ENCODE results near the gene COL27A1. TPM values are rescaled to one million over a fixed set of nuclear protein-coding genes. Genes with fewer than 3 reads are reported as not detected.

Gene COL27A1
- polyA plus RNA-seq, 2 of the 4 experiments (the other 2 are of a cell fraction): 6.9 to 20.6 TPM

- TF ChIP-seq REST (IDR thresholded peaks at IDR 0.05): no peak
Measured at GRCh38 chr9:114179516-114179915, 24.2 kb downstream of the COL27A1 start (continued).

GRCh38 chr9:114180696-114181606, 25.6 kb downstream of the COL27A1 start:
- CTCF ChIA-PET: interaction anchor here (1.1 to 2.5 kb wide), 4 partner anchors 12 to 72 kb away, joined by 3 to 9 read pairs (median 6); partner anchors contain the start of gene COL27A1
- WGBS (ENCODE audit: missing lambda C conversion rate): 88% methylated on average over 12 of the region's 14 CpGs
- Histone ChIP-seq H3K4me2 (no peak overlapping the region), H3K4me1 (peaks cover 21% of the 10 kb centered on the region), H3K27ac (no peak overlapping the region), H3K4me3 (no peak overlapping the region), H3K9me3 (no peaks in the 10 kb centered on the region)
- FAIRE-seq: no peak
- no peak for DNase-seq (ENCODE audit: low read depth in 1 of 2, low spot score in 1 of 2)
- TF ChIP-seq, protein P1, sequence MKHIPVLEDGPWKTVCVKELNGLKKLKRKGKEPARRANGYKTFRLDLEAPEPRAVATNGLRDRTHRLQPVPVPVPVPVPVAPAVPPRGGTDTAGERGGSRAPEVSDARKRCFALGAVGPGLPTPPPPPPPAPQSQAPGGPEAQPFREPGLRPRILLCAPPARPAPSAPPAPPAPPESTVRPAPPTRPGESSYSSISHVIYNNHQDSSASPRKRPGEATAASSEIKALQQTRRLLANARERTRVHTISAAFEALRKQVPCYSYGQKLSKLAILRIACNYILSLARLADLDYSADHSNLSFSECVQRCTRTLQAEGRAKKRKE (CRISPR knock-in tag; IDR thresholded peaks at IDR 0.05; ENCODE audit: low read depth): no peak
- TF ChIP-seq KDM5A (IDR thresholded peaks at IDR 0.05): no peak
- TF ChIP-seq NFE2L2 (conservative IDR thresholded peaks at IDR 0.05; ENCODE audit: low read length): no peak
- TF ChIP-seq JUNB (IDR thresholded peaks at IDR 0.05): no peak
- no peak for TF ChIP-seq CBX2 (IDR thresholded peaks at IDR 0.05; ENCODE audit: borderline replicate concordance, low read depth)
- no peak for TF ChIP-seq EP300 (IDR thresholded peaks at IDR 0.05)
- TF ChIP-seq TFCP2L1 (CRISPR knock-in tag; IDR thresholded peaks at IDR 0.05): no peak
- TF ChIP-seq ZFP36 (IDR thresholded peaks at IDR 0.05; ENCODE audit: borderline replicate concordance, partially characterized antibody): no peak
- TF ChIP-seq, protein P2, sequence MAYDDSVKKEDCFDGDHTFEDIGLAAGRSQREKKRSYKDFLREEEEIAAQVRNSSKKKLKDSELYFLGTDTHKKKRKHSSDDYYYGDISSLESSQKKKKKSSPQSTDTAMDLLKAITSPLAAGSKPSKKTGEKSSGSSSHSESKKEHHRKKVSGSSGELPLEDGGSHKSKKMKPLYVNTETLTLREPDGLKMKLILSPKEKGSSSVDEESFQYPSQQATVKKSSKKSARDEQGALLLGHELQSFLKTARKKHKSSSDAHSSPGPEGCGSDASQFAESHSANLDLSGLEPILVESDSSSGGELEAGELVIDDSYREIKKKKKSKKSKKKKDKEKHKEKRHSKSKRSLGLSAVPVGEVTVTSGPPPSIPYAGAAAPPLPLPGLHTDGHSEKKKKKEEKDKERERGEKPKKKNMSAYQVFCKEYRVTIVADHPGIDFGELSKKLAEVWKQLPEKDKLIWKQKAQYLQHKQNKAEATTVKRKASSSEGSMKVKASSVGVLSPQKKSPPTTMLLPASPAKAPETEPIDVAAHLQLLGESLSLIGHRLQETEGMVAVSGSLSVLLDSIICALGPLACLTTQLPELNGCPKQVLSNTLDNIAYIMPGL (CRISPR knock-in tag; IDR thresholded peaks at IDR 0.05; ENCODE audit: borderline replicate concordance): no peak
- no peak for TF ChIP-seq RFX5 (IDR thresholded peaks at IDR 0.05)
- no peak for TF ChIP-seq POLR2AphosphoS2 (conservative IDR thresholded peaks at IDR 0.05; ENCODE audit: low read length)
- no peak for TF ChIP-seq HOXA7 (CRISPR knock-in tag; IDR thresholded peaks at IDR 0.05)
- TF ChIP-seq EHF (CRISPR knock-in tag; IDR thresholded peaks at IDR 0.05): no peak
- TF ChIP-seq FOSB (CRISPR knock-in tag; IDR thresholded peaks at IDR 0.05): no peak
- no peak for TF ChIP-seq HOXB5 (CRISPR knock-in tag; IDR thresholded peaks at IDR 0.05)
- no peak for TF ChIP-seq CEBPB (IDR thresholded peaks at IDR 0.05)
- no peak for TF ChIP-seq RAD21 (conservative IDR thresholded peaks at IDR 0.05 in 1 of 2, IDR thresholded peaks at IDR 0.05 in 1 of 2)
- no peak for TF ChIP-seq RCOR1 (IDR thresholded peaks at IDR 0.05; ENCODE audit: low read depth, low read length)
- no peak for TF ChIP-seq POLR2A (IDR thresholded peaks at IDR 0.05; ENCODE audit: low read length)
- POLR2A ChIA-PET: no interaction called here
- no peak for ATAC-seq

All from A549 (cell line).